Peyer's patch (tissue), 4 donors: Measurements from ENCODE around the gene NCKAP5L.

ENCODE experiments used
- POLR2A ChIP-seq, 2 donors: fragments of 450-650 bp; IDR thresholded peaks; one replicate each; pipeline ENCODE4 v1.5.1; 2017; ENCODE audit warnings: antibody characterized with exemption in 2 of 2, mild to moderate bottlenecking in 2 of 2, moderate library complexity in 2 of 2
- TF ChIP-seq, protein P1 (sequence below), 6 experiments: fragments of 450-650 bp in 4 of 6; fragments of 200-600 bp in 2 of 6; sonication (generic) in 1 of 6; IDR thresholded peaks; one replicate each; pipeline ENCODE4 v1.5.1; 2017 to 2019; ENCODE audit warnings: antibody characterized with exemption in 6 of 6, mild to moderate bottlenecking in 3 of 6, moderate library complexity in 1 of 6

DNA sequence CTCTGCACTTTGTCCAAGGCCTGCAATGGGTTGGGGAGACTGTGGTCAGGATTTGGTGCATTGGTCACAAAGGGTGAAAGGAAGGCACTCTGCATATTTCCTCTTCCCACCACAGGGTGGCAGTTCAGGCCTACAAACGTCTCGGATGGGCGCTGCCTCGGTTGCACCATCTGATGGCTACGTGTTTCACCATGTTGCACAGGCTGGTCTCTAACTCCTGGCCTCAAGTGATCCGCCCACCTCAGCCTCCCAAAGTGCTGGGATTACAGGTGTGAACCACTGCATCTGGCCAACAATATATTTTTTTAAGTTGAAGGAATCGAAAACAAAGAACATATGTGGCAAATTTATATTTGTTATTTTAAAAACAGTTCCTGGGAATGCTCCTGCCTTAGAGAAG, 51.8 kb downstream of the NCKAP5L start:
- TF ChIP-seq, protein P1, sequence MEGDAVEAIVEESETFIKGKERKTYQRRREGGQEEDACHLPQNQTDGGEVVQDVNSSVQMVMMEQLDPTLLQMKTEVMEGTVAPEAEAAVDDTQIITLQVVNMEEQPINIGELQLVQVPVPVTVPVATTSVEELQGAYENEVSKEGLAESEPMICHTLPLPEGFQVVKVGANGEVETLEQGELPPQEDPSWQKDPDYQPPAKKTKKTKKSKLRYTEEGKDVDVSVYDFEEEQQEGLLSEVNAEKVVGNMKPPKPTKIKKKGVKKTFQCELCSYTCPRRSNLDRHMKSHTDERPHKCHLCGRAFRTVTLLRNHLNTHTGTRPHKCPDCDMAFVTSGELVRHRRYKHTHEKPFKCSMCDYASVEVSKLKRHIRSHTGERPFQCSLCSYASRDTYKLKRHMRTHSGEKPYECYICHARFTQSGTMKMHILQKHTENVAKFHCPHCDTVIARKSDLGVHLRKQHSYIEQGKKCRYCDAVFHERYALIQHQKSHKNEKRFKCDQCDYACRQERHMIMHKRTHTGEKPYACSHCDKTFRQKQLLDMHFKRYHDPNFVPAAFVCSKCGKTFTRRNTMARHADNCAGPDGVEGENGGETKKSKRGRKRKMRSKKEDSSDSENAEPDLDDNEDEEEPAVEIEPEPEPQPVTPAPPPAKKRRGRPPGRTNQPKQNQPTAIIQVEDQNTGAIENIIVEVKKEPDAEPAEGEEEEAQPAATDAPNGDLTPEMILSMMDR (IDR thresholded peaks at IDR 0.05): peak; percentile 50 to 77 (median 68)
- no peak for TF ChIP-seq POLR2A (IDR thresholded peaks at IDR 0.05)
